GM12878 (cell line): ENCODE measurements around the gene NOC4L. TPM values are rescaled to one million over a fixed set of nuclear protein-coding genes. Genes with fewer than 3 reads are reported as not detected.
"Not testable (repeated sequence)": the region's sequence is repeated elsewhere in the genome, so short reads cannot be mapped to it uniquely, and the experiment has no call there.

Experiments used
- ATAC-seq: fragments of 200-7000 bp; cut with Tn5 transposase; 3 replicates; pipeline ENCODE4 v1.9.1; 2020; ENCODE audit warnings: mild to moderate bottlenecking, moderate library complexity
- BruUV-seq: library from RNA; stranded (reverse); fragments of 400-500 nt; replicated peaks from 2 replicates; lab custom pipeline; 2021; lab: Mats Ljungman, UMichigan
- CTCF ChIA-PET: fragments of 300-600 bp; sonication (Branson Sonifier 250); formaldehyde crosslinking; extraction: SDS; loops from one replicate; lab custom pipeline; 2021; ENCODE audit warnings: inconsistent platforms; lab: Yijun Ruan, JAX
- POLR2A ChIA-PET: fragments of 350-600 bp; formaldehyde crosslinking; extraction: SDS; loops from one replicate; lab custom pipeline; 2021; ENCODE audit warnings: inconsistent platforms; lab: Charles Lee
- RAD21 ChIA-PET: fragments of 300-600 bp; sonication (Branson Sonifier 250); formaldehyde crosslinking; loops from one replicate; lab custom pipeline; 2023; ENCODE audit warnings: antibody characterized with exemption; ENCODE audit not compliant: unreplicated experiment; lab: Charles Lee
- SMC1A ChIA-PET: fragments of 300-600 bp; sonication (Branson Sonifier 250); formaldehyde crosslinking; loops from one replicate; lab custom pipeline; 2023; ENCODE audit not compliant: unreplicated experiment, uncharacterized antibody; lab: Charles Lee
- DNase-seq: peaks from one replicate; pipeline ENCODE4 v3.0.0-alpha.2; 2011; ENCODE audit warnings: low read depth, low spot score
- FAIRE-seq: peaks from 3 replicates; lab custom pipeline; 2011; peaks lifted over from hg19 to GRCh38; lab: Jason Lieb, UNC
- H2AFZ ChIP-seq: 2 replicates; pipeline ENCODE4 v1.6.0; 2011; ENCODE audit warnings: low read depth, low read length, control low read depth; ENCODE audit not compliant: control insufficient read depth
- H3K27ac ChIP-seq: 2 replicates; pipeline ENCODE4 v1.5.1; 2011; ENCODE audit warnings: control low read depth; ENCODE audit not compliant: control insufficient read depth, insufficient read depth
- H3K27me3 ChIP-seq, 2 experiments: replicated peaks in 1 of 2; 2 replicates each; pipeline versions ENCODE4 v1.6.0 to v1.6.1; 2011; ENCODE audit warnings: low read length in 1 of 2; ENCODE audit not compliant: control insufficient read depth in 2 of 2, insufficient read depth in 2 of 2
- H3K36me3 ChIP-seq, 2 experiments: 2 replicates each; pipeline ENCODE4 v1.5.1; 2011; ENCODE audit warnings: low read length in 1 of 2; ENCODE audit not compliant: control insufficient read depth in 2 of 2, insufficient read depth in 2 of 2
- H3K4me1 ChIP-seq: 2 replicates; pipeline ENCODE4 v1.6.1; 2011; ENCODE audit warnings: mild to moderate bottlenecking, low read length, moderate library complexity, mixed read lengths; ENCODE audit not compliant: control insufficient read depth, insufficient read depth
- H3K4me2 ChIP-seq: 2 replicates; pipeline ENCODE4 v1.6.0; 2011; ENCODE audit warnings: control low read depth; ENCODE audit not compliant: control insufficient read depth, insufficient read depth
- H3K4me3 ChIP-seq: fragments of 200-600 bp; sonication (generic); 2 replicates; pipeline ENCODE4 v1.5.1; 2016
- H3K79me2 ChIP-seq: 2 replicates; pipeline ENCODE4 v1.6.0; 2011; ENCODE audit warnings: low read length; ENCODE audit not compliant: control insufficient read depth, insufficient read depth
- H3K9ac ChIP-seq: 2 replicates; pipeline ENCODE4 v1.8.0; 2011; ENCODE audit warnings: low read length, control low read depth, mixed read lengths; ENCODE audit not compliant: control insufficient read depth, insufficient read depth
- H3K9me3 ChIP-seq: replicated peaks from 3 replicates; pipeline ENCODE4 v1.5.1; 2011; ENCODE audit warnings: mild to moderate bottlenecking, low read length; ENCODE audit not compliant: control insufficient read depth, insufficient read depth
- H4K20me1 ChIP-seq: 2 replicates; pipeline ENCODE4 v1.6.0; 2011; ENCODE audit not compliant: control insufficient read depth, insufficient read depth
- CHD2 ChIP-seq: IDR thresholded peaks from 2 replicates; pipeline ENCODE4 v1.6.1; 2011; ENCODE audit warnings: low read depth, low read length, improper control_type of control experiment, borderline replicate concordance
- HDAC2 ChIP-seq: fragments of 200-600 bp; sonication (generic); IDR thresholded peaks from 2 replicates; pipeline ENCODE4 v1.6.1; 2017
- HDAC6 ChIP-seq: fragments of 200-600 bp; sonication (generic); IDR thresholded peaks from one replicate; pipeline ENCODE4 v1.8.0; 2017; ENCODE audit warnings: antibody characterized with exemption; ENCODE audit not compliant: unreplicated experiment
- IRF4 ChIP-seq: IDR thresholded peaks from 2 replicates; pipeline ENCODE4 v1.6.1; 2011; ENCODE audit warnings: low read depth, low read length
- NBN ChIP-seq: fragments of 450-650 bp; IDR thresholded peaks from 2 replicates; pipeline ENCODE4 v1.6.1; 2016
- NFYA ChIP-seq: IDR thresholded peaks from 2 replicates; pipeline ENCODE4 v1.6.1; 2011; ENCODE audit warnings: low read depth, mild to moderate bottlenecking, low read length, improper control_type of control experiment, borderline replicate concordance
- POU2F2 ChIP-seq: IDR thresholded peaks from 3 replicates; pipeline ENCODE4 v1.6.1; 2011; ENCODE audit warnings: low read depth, mild to moderate bottlenecking, low read length, borderline replicate concordance
- SREBF2 ChIP-seq: IDR thresholded peaks from 2 replicates; pipeline ENCODE4 v1.6.1; 2012; ENCODE audit warnings: mild to moderate bottlenecking, low read length
- ZNF274 ChIP-seq: IDR thresholded peaks from one replicate; pipeline ENCODE4 v1.8.0; 2011; ENCODE audit not compliant: insufficient read length, insufficient read depth
- WGBS: methylation state at CpG from one replicate; pipeline ENCODE4 v1.1.6; 2016; ENCODE audit warnings: low lambda C conversion rate; ENCODE audit not compliant: insufficient replicate concordance, insufficient coverage; ENCODE audit errors: missing lambda C conversion rate; 5-methylcytosine and 5-hydroxymethylcytosine counted together
- in situ Hi-C: fragments of 300-500 bp; cut with MboI; formaldehyde crosslinking; loops from 9 replicates; pipeline ENCODE4 v1.14.3; 2018; ENCODE audit warnings: mixed read lengths
- intact Hi-C: fragments of 100-400 bp; cut with micrococcal nuclease; formaldehyde crosslinking; loops from one replicate; pipeline ENCODE4 v1.14.2; 2022; ENCODE audit not compliant: unreplicated experiment
- polyA plus RNA-seq, 11 experiments: library from polyadenylated mRNA; depleted of rRNA in 4 of 11; unstranded in 6 of 11; stranded (reverse) in 5 of 11; fragments of >200 nt; fragmentation: Nextera tagmentation in 4 of 11; fragmentation: Illumina TruSeq in 1 of 11; extraction: Ambion mirVana in 4 of 11; extraction: Trizol in 1 of 11; gene quantifications; 1 replicate in 1 of 11; 2 replicates in 10 of 11; pipeline versions ENCODE4 v1.2.1 to v1.2.3, GENCODE V29; 2011 to 2016; ENCODE audit warnings: inconsistent platforms in 2 of 11, missing spikeins in 2 of 11, low read depth in 1 of 11
- total RNA-seq, 4 experiments: library from RNA; depleted of rRNA in 3 of 4; stranded (reverse); fragments of >200 nt in 3 of 4; fragmentation: Illumina TruSeq in 1 of 4; extraction: Trizol in 1 of 4; gene quantifications; 2 replicates each; pipeline versions ENCODE4 v1.2.1 to v1.2.3, GENCODE V29; 2013 to 2021
- TF ChIP-seq, protein P1 (sequence below): fragments of 450-650 bp; formaldehyde crosslinking; IDR thresholded peaks from 2 replicates; pipeline ENCODE4 v1.4.0; 2022; ENCODE audit warnings: mild to moderate bottlenecking, moderate library complexity

Gene NOC4L
- total and polyA plus RNA-seq, 10 of the 15 experiments (the other 5 are each of a cell fraction or from before 2014, with no cell fraction given), result 0.72 to 68.2 (median 15.2) TPM

GRCh38 chr12:132194556-132194955 lies 50.3 kb downstream of the NOC4L start (continued):
- TF ChIP-seq POU2F2 (no peak), SREBF2 (no peak)

DNA sequence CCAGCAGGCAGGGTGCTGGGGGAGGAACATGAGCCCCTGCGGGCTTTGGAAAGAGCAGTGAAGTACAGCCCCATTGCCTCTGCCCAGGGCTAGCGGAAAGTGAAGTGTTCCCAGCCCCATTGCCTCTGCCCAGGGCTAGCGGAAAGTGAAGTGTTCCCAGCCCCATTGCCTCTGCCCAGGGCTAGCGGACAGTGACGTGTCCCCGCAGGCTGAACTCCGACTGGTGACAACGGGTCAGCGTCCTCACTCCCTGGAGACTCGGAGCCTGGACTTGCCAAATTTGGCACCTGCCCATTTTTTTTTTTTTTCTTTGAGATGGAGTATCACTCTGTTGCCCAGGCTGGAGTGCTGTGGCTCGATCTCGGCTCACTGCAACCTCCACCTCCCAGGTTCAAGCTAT lies 51.0 kb downstream of the NOC4L start:
- POLR2A ChIA-PET, result not testable (repeated sequence)
- WGBS, result 35% methylated on average over 11 of the region's 12 CpGs

GRCh38 chr12:132196038-132196872 lies 52.0 kb downstream of the NOC4L start:
- ChIA-PET SMC1A (no interaction called here), POLR2A (no interaction called here), CTCF (no interaction called here), RAD21 (no interaction called here)
- DNase-seq (no peak), ATAC-seq (no peak), FAIRE-seq (no peak)
- 57% methylated on average over 32 of the region's 32 CpGs for WGBS
- Histone ChIP-seq H2AFZ (no peak overlapping the region), H3K4me1 (no peaks in the 10 kb centered on the region), H3K27ac (no peak overlapping the region), H3K9me3 (peaks cover 2% of the 10 kb centered on the region; the same call in 2 of the 3 replicates), H3K9ac (no peak overlapping the region), H3K4me2 (no peak overlapping the region), H3K79me2 (no peaks in the 10 kb centered on the region), H4K20me1 (no peaks in the 10 kb centered on the region), H3K27me3 (no peaks in the 10 kb centered on the region), H3K36me3 (no peaks in the 10 kb centered on the region), H3K4me3 (no peak overlapping the region)
- in situ Hi-C loops, result no loop called here
- BruUV-seq, result no TSS peak
- TF ChIP-seq HDAC6 (no peak), HDAC2 (no peak), NBN (no peak), ZNF274 (no peak), CHD2 (no peak), IRF4 (no peak), NFYA (no peak)
- TF ChIP-seq, protein P1, sequence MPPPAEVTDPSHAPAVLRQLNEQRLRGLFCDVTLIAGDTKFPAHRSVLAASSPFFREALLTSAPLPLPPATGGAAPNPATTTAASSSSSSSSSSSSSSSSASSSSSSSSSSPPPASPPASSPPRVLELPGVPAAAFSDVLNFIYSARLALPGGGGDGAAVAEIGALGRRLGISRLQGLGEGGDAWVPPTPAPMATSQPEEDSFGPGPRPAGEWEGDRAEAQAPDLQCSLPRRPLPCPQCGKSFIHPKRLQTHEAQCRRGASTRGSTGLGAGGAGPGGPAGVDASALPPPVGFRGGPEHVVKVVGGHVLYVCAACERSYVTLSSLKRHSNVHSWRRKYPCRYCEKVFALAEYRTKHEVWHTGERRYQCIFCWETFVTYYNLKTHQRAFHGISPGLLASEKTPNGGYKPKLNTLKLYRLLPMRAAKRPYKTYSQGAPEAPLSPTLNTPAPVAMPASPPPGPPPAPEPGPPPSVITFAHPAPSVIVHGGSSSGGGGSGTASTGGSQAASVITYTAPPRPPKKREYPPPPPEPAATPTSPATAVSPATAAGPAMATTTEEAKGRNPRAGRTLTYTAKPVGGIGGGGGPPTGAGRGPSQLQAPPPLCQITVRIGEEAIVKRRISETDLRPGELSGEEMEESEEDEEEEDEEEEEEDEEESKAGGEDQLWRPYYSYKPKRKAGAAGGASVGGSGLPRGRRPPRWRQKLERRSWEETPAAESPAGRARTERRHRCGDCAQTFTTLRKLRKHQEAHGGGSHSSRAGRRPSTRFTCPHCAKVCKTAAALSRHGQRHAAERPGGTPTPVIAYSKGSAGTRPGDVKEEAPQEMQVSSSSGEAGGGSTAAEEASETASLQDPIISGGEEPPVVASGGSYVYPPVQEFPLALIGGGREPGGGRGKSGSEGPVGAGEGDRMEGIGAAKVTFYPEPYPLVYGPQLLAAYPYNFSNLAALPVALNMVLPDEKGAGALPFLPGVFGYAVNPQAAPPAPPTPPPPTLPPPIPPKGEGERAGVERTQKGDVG (CRISPR knock-in tag), result no peak
- intact Hi-C loops, result no loop called here

More for the DNA sequence above, 51.0 kb downstream of the NOC4L start:
- H3K4me1 ChIP-seq, FAIRE-seq, H3K9ac ChIP-seq, SMC1A ChIA-PET, H3K27me3 ChIP-seq, H4K20me1 ChIP-seq, H2AFZ ChIP-seq, H3K79me2 ChIP-seq, in situ Hi-C loops, DNase-seq, H3K4me3 ChIP-seq, intact Hi-C loops, ATAC-seq, H3K4me2 ChIP-seq, H3K9me3 ChIP-seq, H3K36me3 ChIP-seq, BruUV-seq, H3K27ac ChIP-seq, RAD21 ChIA-PET, CTCF ChIA-PET: not testable (repeated sequence)
